H9 (cell line): ENCODE data around the gene KLC1. TPM values are rescaled to one million over a fixed set of nuclear protein-coding genes. Genes with fewer than 3 reads are reported as not detected.

ENCODE experiments used
- DNase-seq: peaks from one replicate; pipeline ENCODE4 v3.0.0-alpha.2; 2017
- H2AFZ ChIP-seq: one replicate; pipeline ENCODE4 v1.6.1; 2013; ENCODE audit warnings: mild to moderate bottlenecking, low read length, control low read depth, moderate library complexity
- H2AK5ac ChIP-seq: 2 replicates; pipeline ENCODE4 v1.6.1; 2013; ENCODE audit warnings: low read length, control low read depth, mixed read lengths; ENCODE audit not compliant: insufficient read length
- H2BK120ac ChIP-seq: one replicate; pipeline ENCODE4 v1.6.1; 2013; ENCODE audit warnings: low read depth, mild to moderate bottlenecking, low read length, control low read depth, inconsistent platforms; ENCODE audit not compliant: poor library complexity, severe bottlenecking
- H2BK12ac ChIP-seq: 2 replicates; pipeline ENCODE4 v1.6.1; 2013; ENCODE audit warnings: low read length, control low read depth, mixed read lengths, low read depth; ENCODE audit not compliant: insufficient read length
- H2BK15ac ChIP-seq: 2 replicates; pipeline ENCODE4 v1.6.1; 2013; ENCODE audit warnings: low read depth, low read length, control low read depth
- H2BK20ac ChIP-seq: one replicate; pipeline ENCODE4 v1.6.1; 2013; ENCODE audit warnings: low read depth, mild to moderate bottlenecking, low read length, control low read depth, inconsistent platforms; ENCODE audit not compliant: poor library complexity, severe bottlenecking
- H2BK5ac ChIP-seq: 2 replicates; pipeline ENCODE4 v1.6.1; 2013; ENCODE audit warnings: low read length, control low read depth, mixed read lengths; ENCODE audit not compliant: insufficient read length
- H3K14ac ChIP-seq: 2 replicates; pipeline ENCODE4 v1.6.1; 2013; ENCODE audit warnings: low read length, control low read depth; ENCODE audit not compliant: insufficient read depth
- H3K18ac ChIP-seq: 2 replicates; pipeline ENCODE4 v1.6.1; 2013; ENCODE audit warnings: low read depth, mild to moderate bottlenecking, mixed read lengths, low read length, control low read depth; ENCODE audit not compliant: insufficient read length
- H3K23ac ChIP-seq: 2 replicates; pipeline ENCODE4 v1.6.1; 2013; ENCODE audit warnings: low read length, control low read depth, mixed read lengths, low read depth; ENCODE audit not compliant: insufficient read length
- H3K23me2 ChIP-seq: 2 replicates; pipeline ENCODE4 v1.6.1; 2013; ENCODE audit warnings: low read depth, mild to moderate bottlenecking, mixed read lengths, low read length, control low read depth; ENCODE audit not compliant: insufficient read length, poor library complexity, severe bottlenecking
- H3K27ac ChIP-seq: 2 replicates; pipeline ENCODE4 v1.5.1; 2013; ENCODE audit warnings: low read length, control low read depth, mixed read lengths, low read depth; ENCODE audit not compliant: insufficient read length
- H3K27me3 ChIP-seq: 2 replicates; pipeline ENCODE4 v1.6.1; 2013; ENCODE audit warnings: low read length, control low read depth, inconsistent platforms; ENCODE audit not compliant: insufficient read depth
- H3K4ac ChIP-seq: 2 replicates; pipeline ENCODE4 v1.6.1; 2013; ENCODE audit warnings: low read depth, mild to moderate bottlenecking, control low read depth, inconsistent platforms, low read length, moderate library complexity
- H3K4me1 ChIP-seq: 2 replicates; pipeline ENCODE4 v1.6.1; 2013; ENCODE audit warnings: low read length, control low read depth, inconsistent platforms; ENCODE audit not compliant: insufficient read depth
- H3K4me2 ChIP-seq: 2 replicates; pipeline ENCODE4 v1.6.1; 2013; ENCODE audit warnings: low read length, control low read depth, mixed read lengths; ENCODE audit not compliant: insufficient read length, insufficient read depth
- H3K56ac ChIP-seq: 2 replicates; pipeline ENCODE4 v1.6.1; 2013; ENCODE audit warnings: low read depth, mild to moderate bottlenecking, mixed read lengths, low read length, control low read depth; ENCODE audit not compliant: insufficient read length
- H3K79me1 ChIP-seq: 2 replicates; pipeline ENCODE4 v1.6.1; 2013; ENCODE audit warnings: low read depth, mild to moderate bottlenecking, moderate library complexity, low read length, control low read depth, inconsistent platforms; ENCODE audit not compliant: insufficient read depth, poor library complexity, severe bottlenecking
- H3K79me2 ChIP-seq: 2 replicates; pipeline ENCODE4 v1.6.1; 2013; ENCODE audit warnings: low read length, control low read depth, inconsistent platforms; ENCODE audit not compliant: insufficient read depth
- H3K9ac ChIP-seq: 2 replicates; pipeline ENCODE4 v1.6.1; 2013; ENCODE audit warnings: low read length, control low read depth, mixed read lengths; ENCODE audit not compliant: insufficient read length; ENCODE audit errors: extremely low read depth
- H3K9me3 ChIP-seq: one replicate; pipeline ENCODE4 v1.6.1; 2013; ENCODE audit warnings: low read depth, low read length, inconsistent platforms; ENCODE audit not compliant: control insufficient read depth
- H3T11ph ChIP-seq: one replicate; pipeline ENCODE4 v1.6.1; 2013; ENCODE audit warnings: mild to moderate bottlenecking, low read length, control low read depth, inconsistent platforms
- H4K20me1 ChIP-seq: one replicate; pipeline ENCODE4 v1.6.1; 2013; ENCODE audit not compliant: control insufficient read depth, insufficient read length, insufficient read depth
- H4K5ac ChIP-seq: 2 replicates; pipeline ENCODE4 v1.6.1; 2013; ENCODE audit warnings: low read depth, mild to moderate bottlenecking, mixed read lengths, low read length, control low read depth; ENCODE audit not compliant: insufficient read length
- H4K8ac ChIP-seq: replicated peaks from 2 replicates; pipeline ENCODE4 v1.6.1; 2013; ENCODE audit warnings: low read length, control low read depth, mixed read lengths, low read depth; ENCODE audit not compliant: insufficient read length
- H4K91ac ChIP-seq: 2 replicates; pipeline ENCODE4 v1.6.1; 2013; ENCODE audit warnings: low read depth, mild to moderate bottlenecking, moderate library complexity, mixed read lengths, low read length, control low read depth; ENCODE audit not compliant: insufficient read length
- H3K27ac Mint-ChIP-seq, 3 experiments: 2 replicates in 2 of 3; 3 replicates in 1 of 3; pipeline ENCODE4 v1.8.0; 2020 to 2021; ENCODE audit warnings: mixed read lengths in 3 of 3, mild to moderate bottlenecking in 1 of 3, moderate library complexity in 1 of 3
- H3K27me3 Mint-ChIP-seq: 2 replicates; pipeline ENCODE4 v1.8.0; 2021; ENCODE audit warnings: low read depth, mild to moderate bottlenecking, moderate library complexity, mixed read lengths
- H3K36me3 Mint-ChIP-seq, 3 experiments: 2 replicates in 2 of 3; 3 replicates in 1 of 3; pipeline ENCODE4 v1.8.0; 2020 to 2021; ENCODE audit warnings: low read depth in 3 of 3, mixed read lengths in 3 of 3; ENCODE audit not compliant: insufficient read depth in 1 of 3
- H3K4me1 Mint-ChIP-seq, 2 experiments: 2 replicates each; pipeline ENCODE4 v1.8.0; 2020; ENCODE audit warnings: mixed read lengths in 2 of 2
- H3K4me3 Mint-ChIP-seq, 2 experiments: 2 replicates in 1 of 2; 3 replicates in 1 of 2; pipeline ENCODE4 v1.8.0; 2020 to 2021; ENCODE audit warnings: mild to moderate bottlenecking in 2 of 2, mixed read lengths in 2 of 2, moderate library complexity in 1 of 2
- H3K9me3 Mint-ChIP-seq, 2 experiments: 2 replicates in 1 of 2; 3 replicates in 1 of 2; pipeline ENCODE4 v1.8.0; 2020; ENCODE audit warnings: mild to moderate bottlenecking in 2 of 2, mixed read lengths in 2 of 2, moderate library complexity in 1 of 2
- CTCF ChIP-seq: fragments of 200-600 bp; sonication (generic); conservative IDR thresholded peaks from 3 replicates; pipeline ENCODE4 v1.8.0; 2021; ENCODE audit warnings: antibody characterized with exemption, mild to moderate bottlenecking
- WGBS: extraction: QIAGEN DNeasy Blood & Tissue Kit; methylation state at CpG from one replicate; pipeline ENCODE4 v1.1.7; 2013; ENCODE audit warnings: missing lambda C conversion rate, low lambda C conversion rate, mixed read lengths; ENCODE audit not compliant: insufficient read length; ENCODE audit errors: extremely low coverage; 5-methylcytosine and 5-hydroxymethylcytosine counted together
- total RNA-seq: library from RNA; stranded (reverse); gene quantifications from 2 replicates; pipeline ENCODE4 v1.2.1, GENCODE V29; 2021

The KLC1 gene
- total RNA-seq, 1 experiment from 2014 or later = 143 TPM

GRCh38 chr14:103684871-103685270 lies 55.9 kb downstream of the KLC1 start:
- H3K23me2 ChIP-seq = no peaks in the 10 kb centered on the region
- H2AFZ ChIP-seq = no peak overlapping the region
- no peak overlapping the region for H3K23ac ChIP-seq
- no peak overlapping the region for H4K91ac ChIP-seq
- no peak overlapping the region for H4K5ac ChIP-seq
- no peak overlapping the region for H2BK20ac ChIP-seq
- no peak overlapping the region for H3K27ac Mint-ChIP-seq
- no peaks in the 10 kb centered on the region for H4K20me1 ChIP-seq
- H3K4ac ChIP-seq = no peak overlapping the region
- no peaks in the 10 kb centered on the region; a peak in 2 of 4 replicates for H3K4me1 Mint-ChIP-seq
- H2BK120ac ChIP-seq = no peak overlapping the region
- peaks cover 13 to 76% (median 65%) of the 10 kb centered on the region in 3 experiments; a peak in 6 of 7 replicates for H3K36me3 Mint-ChIP-seq
- no peak overlapping the region for H4K8ac ChIP-seq
- H3K14ac ChIP-seq = no peak overlapping the region
- no peak overlapping the region for H3K9ac ChIP-seq
- no peak overlapping the region for H3K18ac ChIP-seq
- H2BK12ac ChIP-seq = no peak overlapping the region
- no peak overlapping the region for H3K27ac ChIP-seq
- WGBS = no CpG with 5 or more reads among the region's 15 CpGs
- no peaks in the 10 kb centered on the region for H3K4me1 ChIP-seq
- no peaks in the 10 kb centered on the region for H3K9me3 ChIP-seq
- no peak for DNase-seq
- H2AK5ac ChIP-seq = no peak overlapping the region
- H3T11ph ChIP-seq = no peak overlapping the region
- no peak overlapping the region for H2BK5ac ChIP-seq
- no peak overlapping the region for H3K4me3 Mint-ChIP-seq
- no peak for TF ChIP-seq CTCF
- no peak overlapping the region for H3K56ac ChIP-seq
- H3K4me2 ChIP-seq = no peak overlapping the region
- no peaks in the 10 kb centered on the region for H3K27me3 Mint-ChIP-seq
- H3K79me1 ChIP-seq = no peaks in the 10 kb centered on the region
- no peak overlapping the region for H2BK15ac ChIP-seq
- H3K9me3 Mint-ChIP-seq = no peaks in the 10 kb centered on the region
- 0 out of 2 replicates have a peak, but pooled peaks cover 2% of the 10 kb centered on the region for H3K79me2 ChIP-seq
- no peaks in the 10 kb centered on the region for H3K27me3 ChIP-seq
